Measurements from ENCODE around the gene FBXO47.
"Not testable (repeated sequence)": the region's sequence is repeated elsewhere in the genome, so short reads cannot be mapped to it uniquely, and the experiment has no call there.

GRCh38 chr17:38953800-38954199, 13.4 kb downstream of the FBXO47 start:
- TF ChIP-seq ZNF146, GLI4, CTCF (tag by site-specific recombination; IDR thresholded peaks at IDR 0.05): not testable (repeated sequence)

All from HEK293 (cell line).